Glomerular visceral epithelial cell (primary cell): ENCODE measurements around the gene POT1.
A peak's percentile ranks its signal among the peaks of the same experiment; 100 is the strongest.

Source experiments
- DNase-seq: peaks from one replicate; pipeline ENCODE4 v3.0.0-alpha.2; 2016; ENCODE audit errors: extremely low spot score

Gene POT1

DNA sequence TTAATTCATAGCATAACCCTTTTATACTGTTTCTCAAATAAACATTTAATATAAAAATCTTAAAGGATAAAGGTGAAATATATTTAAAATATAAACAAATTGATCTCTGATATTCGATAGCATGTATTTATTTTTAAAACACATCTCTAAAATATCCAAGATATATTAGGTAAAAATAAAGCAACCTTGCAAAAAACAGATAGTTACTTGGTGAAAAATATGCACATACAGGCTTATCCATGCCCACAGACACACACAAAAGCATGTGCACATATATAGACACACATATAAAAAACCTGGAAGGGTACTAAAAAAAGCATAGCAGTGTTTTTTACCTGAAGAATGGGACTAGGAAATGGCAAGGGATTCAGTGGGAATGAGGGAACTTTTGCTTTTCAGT lies 19.8 kb downstream of the POT1 start:
- no peak for DNase-seq

DNA sequence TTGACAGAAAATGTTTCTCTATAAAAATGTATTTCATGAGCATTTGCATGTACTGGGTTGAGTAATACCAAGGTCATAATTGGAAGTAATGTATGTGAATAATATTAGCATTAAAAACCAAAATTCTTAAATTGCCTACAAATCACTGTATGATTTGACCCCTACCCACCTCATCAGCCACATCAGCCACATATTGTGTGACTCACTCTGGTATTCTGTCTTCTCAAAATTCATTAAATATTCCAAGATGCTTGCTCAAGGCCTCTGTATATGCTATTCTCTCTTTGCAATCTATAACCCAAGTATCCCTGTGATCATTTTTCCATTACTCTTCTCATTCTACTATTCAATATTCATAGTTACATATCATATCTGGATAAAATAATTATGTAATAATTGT lies 21.4 kb downstream of the POT1 start:
- no peak for DNase-seq

DNA sequence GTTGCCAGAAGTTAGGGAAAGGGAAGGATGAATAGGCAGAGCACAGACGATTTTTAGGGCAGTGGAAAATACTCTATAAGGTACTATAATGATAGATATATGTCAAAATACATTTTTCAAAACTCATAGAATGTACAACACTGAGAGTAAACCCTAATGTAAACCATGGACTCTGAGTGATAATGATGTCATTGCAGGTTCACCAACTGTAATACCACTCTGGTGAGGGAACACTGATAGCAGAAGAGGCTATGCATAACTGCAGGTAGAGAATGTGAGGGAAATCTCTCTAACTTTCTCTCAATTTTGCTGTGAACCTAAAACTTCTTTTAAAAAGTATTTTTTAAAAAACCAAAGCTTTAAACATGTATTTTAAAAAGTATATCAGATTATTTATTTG lies 22.1 kb downstream of the POT1 start:
- no peak for DNase-seq

DNA sequence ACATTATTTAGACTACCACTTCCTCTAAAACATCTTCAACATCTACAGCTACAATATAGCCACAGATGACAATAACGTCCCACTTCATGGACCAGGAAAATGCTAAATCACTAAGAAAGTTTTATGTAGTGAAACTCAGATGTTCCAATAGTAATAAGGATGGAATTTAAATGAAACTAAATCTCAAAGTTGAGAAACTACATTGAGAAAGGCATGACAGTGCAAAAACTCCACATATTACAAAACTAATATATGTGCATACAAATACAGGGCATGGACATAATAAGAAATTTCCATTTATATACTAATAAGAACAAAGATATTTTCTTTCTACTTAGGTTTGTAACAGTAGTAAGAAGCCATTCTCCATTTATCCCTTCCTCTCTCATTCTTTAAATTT lies 31.1 kb downstream of the POT1 start:
- DNase-seq: no peak

DNA sequence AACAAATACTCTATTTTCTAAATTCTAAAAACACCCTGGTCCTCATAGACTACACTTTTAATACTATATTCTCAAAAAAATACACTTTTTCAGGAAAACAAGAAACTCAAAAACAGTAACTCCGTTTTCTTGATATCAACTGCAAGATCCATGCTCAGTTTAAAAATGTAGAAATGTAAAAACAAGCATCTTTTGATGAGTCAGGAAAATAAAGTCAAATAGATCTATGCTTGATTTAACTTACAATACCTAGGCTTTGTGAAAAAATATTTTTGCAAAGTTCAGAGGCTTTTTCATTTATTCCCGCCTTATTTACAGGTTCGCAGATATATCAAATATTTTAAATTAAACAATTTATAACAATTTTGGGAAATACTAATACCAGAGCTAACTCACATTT lies 33.6 kb downstream of the POT1 start:
- DNase-seq: no peak

DNA sequence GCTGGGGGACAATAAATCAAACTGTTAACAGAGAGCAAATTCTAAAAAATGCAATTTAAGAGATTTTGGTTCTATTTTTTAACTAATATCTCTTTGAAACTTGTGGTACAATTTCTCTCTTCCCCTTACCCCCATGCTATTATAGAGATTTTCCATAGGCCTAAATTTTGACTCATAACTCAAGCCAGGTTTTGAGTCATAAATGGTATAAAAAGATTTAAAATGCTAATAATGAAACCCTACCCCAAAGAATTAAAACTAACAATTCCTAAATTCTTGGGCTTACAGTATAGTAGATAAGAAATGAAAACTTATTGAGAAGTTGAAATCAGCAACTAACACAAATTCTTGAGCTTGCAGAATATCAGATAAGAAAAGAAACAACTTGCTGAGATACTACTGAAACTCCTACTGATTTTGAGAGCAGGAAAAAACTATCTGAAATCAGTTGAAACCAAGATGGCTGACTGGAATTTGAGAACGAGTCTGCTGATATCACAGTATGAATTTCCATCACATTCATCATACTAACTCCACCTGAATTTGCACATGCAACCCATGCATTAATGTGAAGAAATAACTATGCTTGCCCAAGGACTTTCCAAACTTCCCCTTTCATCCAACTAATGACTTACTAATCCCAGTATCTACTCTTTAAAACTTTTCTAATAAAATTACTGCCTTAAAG lies 36.3 kb downstream of the POT1 start:
- no peak for DNase-seq

DNA sequence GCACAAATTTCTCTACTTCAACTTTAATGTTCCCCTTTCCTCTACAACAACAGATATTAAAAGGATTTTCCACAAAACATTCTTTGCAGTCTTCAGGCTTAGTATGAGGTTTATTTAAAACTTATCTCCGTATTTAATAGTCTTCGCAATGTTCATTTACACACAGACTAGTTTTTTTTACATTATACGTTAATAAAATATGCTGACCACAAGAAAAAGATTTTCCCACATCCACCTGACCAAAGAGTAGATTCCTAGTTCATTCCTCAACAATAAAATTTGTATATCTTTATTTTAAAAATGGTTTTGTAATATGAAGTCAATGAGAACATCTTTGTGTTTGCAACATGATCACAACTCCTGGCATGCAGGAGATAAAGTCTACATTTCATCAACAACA lies 42.4 kb downstream of the POT1 start:
- no peak for DNase-seq

DNA sequence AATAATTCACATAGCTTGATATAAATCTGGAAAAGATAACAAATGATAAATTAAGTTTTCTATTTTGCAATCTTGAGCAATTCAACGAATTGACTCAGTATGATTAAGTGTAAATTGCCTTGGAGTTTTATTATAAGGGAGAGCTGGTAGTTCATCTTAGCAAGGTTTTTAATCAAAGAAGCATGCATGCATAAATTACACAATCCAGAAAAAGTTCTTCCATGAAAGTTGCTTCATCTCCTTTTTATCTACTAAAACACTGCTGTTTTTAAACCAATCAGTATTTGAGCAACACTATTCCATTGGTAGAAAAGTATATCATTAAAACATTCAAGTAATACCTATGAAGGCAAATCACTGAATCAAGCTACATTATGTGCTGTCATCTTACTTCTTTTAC lies 47.6 kb downstream of the POT1 start:
- no peak for DNase-seq

DNA sequence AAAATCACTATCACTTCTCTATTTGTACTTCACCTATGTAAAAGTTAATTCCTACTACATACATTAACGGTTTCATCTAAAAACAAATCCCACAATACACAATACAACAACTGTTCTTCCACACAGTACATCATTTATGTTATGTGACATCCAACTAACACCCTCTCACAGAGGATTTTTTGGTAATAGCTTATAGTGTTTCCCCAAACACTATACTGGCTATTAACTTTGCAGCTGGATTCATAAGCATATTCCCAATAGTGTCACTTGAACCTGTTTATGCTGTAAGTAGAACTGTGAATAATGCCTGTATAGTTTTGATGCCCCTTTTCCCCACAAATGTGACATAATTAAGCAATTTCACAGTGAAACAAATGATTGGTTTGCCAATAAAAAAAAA lies 49.9 kb downstream of the POT1 start:
- DNase-seq: no peak

DNA sequence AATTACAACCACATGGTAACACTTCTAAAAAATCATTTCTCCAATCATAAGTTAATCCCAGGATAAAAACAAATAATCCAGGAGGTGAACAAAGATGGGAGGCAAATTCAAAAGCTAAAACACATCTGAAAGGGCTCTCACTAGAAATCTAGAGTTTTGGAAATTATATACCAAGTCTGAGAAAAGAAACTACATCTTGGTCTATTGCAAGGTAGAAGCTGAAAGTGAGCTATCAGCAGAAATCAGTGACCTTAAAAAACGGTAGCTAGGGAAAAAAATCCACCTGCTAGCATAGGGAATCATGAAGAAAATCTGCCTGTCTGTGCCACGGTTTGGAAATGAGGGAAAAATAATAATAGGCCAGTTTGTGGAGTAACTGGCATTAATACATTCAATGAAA lies 50.5 kb downstream of the POT1 start:
- no peak for DNase-seq

DNA sequence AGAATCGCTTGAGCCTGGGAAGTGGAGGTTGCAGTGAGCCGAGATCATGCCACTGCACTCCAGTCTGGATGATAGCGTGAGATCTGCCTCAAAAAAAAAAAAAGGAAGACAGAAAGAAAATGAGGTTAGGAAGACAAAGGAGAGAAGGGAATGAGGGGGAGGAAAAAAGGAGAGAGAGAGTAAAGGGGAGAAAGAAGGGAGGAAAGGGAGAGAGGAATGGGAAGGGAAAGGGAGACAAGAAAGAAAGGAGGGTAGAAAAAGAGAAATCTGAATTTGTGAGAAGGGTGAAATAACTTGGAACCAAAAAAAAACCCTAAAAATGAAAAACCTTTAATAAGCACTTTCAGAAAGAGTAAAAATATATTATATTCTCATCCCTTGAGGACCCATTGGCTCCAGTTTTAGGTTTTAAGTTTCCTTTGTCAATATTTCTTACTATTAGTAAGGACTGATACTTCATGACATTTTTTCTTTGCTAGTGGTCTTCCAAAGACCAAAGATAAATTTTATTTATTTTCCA lies 54.9 kb downstream of the POT1 start:
- DNase-seq: no peak

DNA sequence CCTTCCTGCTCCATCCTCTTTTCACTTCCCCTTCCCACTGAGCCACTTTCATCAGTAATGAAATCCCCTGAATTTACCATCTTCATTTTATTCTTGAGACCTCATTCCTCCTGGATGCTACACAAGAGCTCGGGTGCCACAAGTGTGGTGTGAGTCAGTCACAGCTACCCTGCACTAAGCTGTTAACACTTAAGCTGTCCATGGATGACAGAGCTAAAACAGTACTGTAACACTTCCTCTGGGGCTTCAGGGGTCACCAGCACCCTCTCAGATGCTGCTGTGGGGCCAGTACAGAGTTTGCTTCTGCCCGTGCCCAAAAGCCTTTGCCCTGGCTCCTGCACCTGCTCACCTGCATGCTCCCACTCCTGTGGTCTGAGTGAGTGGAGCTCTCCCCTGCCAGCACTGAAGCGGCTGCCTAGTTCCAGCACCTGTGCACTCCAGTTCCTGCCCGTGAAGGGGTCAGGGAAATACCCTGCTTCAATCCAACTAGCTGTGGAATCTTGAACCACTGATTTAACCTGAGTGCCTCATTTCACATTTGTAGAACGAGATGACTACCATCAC lies 71.9 kb downstream of the POT1 start:
- no peak for DNase-seq

DNA sequence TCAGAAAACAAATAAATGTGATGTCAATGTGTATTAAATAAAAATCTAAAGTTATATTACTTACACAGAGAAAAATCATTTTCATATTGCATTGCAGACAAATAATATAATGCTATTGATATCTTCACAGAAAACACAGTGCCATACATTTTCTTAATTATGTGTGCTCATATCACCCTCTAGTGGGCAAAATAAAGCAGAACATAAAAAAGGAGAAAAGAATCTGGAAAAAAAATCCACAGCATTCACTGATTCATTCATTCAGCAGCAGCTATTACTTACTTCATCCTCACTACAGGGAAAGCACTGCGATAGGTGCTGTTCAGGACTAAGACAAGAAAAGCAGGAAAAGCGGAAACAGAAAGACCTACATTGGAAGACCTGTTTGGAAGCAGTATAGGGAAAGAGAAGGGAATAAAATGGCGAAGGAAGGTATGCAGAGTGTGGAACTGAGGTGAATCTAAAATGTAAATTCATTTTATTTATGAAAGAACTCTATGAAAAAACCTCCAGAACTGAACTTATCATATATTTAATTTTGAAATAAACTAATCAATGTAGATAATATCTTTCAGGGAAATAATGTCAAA lies 73.2 kb downstream of the POT1 start:
- peak; percentile 27 for DNase-seq

DNA sequence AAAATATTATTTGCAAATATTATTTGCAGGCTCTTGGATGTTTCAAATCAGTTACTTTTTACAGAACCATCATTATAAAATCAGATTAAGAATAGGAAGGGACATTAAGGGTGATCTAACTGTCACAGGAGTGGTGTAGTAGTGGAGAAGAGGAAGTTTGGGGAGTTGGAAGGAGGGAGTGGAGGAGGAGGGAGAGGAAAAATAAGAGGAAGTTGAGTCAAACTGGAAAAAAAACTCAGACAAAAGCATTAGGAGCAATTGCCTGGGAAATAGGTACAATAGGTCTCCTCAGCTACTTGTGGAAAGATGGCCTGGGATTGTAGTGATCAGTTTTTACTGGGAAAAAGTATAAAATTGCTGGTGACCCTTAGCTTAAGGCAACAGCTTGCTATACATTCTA lies 86.3 kb downstream of the POT1 start:
- no peak for DNase-seq

DNA sequence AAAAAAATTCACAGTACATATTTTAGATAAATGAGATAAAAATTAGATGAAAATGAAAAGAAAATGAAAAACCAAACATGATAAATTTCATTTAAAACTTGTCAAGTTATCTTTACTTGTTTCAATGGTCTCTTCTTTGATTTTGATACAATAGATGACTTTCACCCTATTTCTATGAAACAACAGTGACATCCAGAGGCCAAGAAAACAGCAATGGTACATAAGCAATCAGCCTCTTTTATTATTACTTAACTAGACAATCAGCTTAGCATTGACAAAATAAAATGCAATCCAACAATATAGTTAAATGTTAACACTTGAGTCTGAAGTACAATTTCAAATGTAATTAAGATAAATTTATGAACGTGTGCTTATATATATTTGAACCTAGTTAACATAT lies 89.2 kb downstream of the POT1 start:
- no peak for DNase-seq

DNA sequence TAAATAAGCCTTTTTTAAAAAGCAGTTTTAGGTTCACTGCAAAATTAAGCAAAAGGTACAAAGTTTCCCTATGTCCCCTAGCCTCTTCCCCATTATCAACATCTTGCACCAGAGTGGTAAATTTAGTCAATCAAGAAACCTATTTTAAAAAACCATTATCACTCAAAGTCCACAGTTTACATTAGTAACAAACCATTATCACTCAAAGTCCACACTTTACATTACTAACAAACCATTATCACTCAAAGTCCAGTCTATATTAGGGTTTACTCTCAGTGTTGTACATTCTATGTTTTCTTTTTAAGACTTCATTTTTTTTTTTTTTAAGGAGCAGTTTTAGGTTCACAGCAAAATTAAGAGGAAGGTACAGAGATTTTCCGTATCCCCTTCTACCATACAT lies 89.9 kb downstream of the POT1 start:
- DNase-seq: no peak

DNA sequence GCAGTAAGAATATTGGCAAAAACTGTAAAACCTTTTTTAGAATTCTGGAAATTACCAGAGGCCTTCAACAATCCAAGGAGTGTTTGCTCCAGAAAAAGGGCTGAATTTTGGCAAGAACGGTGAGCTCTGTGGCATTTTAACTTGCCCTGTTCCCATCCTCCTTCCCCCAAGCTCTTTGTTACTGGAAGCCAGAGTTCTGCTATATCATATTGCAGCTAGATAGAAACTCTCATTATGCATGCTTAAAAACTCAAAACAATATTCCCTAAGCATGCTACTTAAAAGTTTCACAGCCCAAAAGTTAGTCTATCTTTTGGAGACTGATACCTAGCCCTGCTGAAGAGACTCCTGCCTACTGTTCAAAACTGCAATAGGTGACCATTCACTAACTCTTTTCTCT lies 93.5 kb downstream of the POT1 start:
- no peak for DNase-seq

DNA sequence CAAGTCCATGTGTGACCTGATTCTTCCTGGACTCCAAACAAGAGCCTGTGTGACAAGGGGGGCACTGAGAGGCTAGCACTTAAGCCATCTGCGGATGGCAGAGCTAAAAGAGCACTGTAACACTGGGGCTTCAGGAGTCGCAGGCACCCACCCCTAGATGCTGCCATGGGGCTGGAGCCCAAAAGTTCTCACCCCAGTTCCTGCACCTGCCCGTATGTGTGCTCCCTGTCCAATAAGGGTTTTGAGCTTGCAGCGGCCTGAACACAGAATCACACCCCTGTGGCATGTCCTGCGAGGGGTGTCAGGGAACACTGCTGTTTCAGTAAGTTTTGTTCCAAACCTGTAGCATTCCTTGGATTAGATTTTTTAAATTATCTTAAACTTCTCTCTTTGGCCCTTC lies 110.8 kb downstream of the POT1 start:
- no peak for DNase-seq

DNA sequence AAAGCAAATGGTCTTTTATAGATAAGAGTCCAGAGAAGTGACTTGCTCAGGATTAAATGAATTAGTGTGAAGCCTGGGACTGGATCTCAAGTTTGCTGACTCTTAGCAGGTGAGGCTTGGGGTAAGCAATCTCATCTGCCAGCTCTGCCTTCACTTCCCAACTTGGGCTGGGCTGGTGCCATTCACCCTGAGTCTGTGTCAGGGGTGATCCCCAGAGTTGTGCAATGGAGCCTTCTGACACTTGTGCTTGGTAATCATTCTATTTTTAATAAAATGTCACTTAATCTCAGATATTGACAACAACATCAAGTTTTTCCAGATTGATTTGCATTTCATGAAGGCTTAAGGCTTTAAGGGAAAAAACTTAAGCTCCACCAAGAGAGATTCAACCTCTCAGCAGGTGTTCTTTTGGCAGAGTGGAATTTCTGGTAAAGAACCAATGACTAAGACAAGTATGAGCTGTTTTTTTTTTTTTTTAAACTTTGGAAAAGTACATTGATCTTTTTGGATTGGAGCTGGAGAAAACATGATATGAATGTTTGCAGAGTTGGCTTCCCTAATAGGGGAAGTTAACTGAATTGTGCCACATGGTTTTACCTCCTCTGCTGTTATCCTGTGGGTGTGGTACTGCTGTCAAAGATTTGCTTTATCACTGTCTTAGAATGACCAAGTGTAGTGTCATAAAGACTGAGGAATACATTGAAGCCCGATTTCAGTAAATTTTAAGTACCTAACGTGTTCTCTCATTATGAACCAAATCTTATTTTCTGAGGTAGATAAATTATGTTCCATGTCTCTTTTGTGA lies 115.4 kb downstream of the POT1 start:
- no peak for DNase-seq

DNA sequence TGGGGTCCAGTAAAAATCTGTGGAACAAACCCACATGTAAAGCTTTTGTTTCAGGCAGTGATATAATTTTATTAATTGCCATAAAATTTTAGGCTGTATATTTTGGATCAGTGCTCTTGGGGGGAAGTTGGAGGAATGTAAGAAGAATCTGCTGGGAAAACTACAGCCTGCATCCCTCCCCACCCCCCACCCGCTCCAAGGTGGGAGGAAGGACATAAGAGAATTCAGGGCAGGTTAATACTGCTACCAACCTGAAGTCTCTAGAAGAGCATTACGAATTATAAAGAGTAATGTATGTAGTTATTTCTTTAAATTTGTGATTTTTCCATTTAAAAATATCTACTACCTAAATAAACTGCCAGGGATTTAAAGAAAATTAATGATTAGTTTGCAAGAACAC lies 116.9 kb downstream of the POT1 start:
- no peak for DNase-seq

DNA sequence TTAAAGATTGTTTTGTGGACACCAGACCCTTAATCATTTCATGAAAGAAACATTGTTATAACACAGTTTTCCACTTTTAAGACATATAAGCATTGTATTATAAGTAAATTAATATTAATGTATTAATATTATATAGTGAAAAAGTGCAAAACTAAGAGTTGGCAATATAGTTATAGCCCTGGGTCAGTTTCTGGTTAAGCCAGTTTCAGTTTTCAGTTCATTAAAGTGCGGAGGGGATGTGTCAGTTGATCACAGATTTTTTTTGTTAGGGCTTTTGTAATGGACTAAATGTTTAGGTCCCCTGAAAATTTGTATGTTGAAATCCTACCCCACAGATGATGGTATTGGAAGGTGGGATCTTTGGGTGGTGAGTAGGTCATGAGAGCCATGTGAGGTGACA lies 118.3 kb downstream of the POT1 start:
- no peak for DNase-seq

DNA sequence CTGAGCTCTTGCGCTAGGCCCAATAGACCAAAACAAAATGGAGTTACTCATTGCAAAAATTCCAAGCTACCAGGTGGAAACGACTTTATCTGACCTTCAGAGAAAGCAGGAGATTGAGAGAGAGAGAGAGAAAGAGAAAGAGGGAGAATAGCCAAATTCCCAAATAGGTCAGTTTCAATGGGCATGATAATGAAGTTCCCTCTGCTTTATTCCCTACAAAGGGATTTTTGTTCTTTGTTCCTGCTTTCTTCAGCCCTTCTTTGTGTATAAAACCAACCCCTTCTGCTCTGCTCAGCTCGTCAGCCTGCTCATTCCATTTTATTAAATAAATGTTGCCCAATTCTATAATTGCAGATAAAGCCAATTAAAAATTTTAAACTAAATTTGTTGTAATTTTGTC lies 119.0 kb downstream of the POT1 start:
- DNase-seq: no peak

DNA sequence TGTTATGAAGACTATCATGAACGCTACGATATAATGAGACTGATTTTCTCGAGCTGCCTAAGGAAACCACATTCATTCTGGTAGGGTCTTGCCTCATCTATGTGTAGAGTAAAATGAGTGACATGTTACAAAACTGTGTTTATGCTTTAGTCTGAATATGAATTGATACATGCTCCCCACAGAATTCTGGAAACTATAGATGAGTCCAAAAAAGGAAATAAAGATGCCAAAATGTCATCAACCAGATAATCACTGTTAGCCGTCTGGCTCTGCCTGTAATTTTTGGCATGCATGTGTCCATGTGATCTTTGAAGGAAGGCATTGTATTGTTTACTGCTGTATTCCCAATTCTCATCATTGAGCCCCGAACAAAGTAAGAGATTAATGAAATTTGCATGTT lies 121.4 kb downstream of the POT1 start:
- DNase-seq: no peak
